Fibroblast of skin of scalp (primary cell): ENCODE results near the gene OAS1.
"Not testable (repeated sequence)": the region's sequence is repeated elsewhere in the genome, so short reads cannot be mapped to it uniquely, and the experiment has no call there.

Experiments
- DNase-seq: peaks from one replicate; pipeline ENCODE4 v3.0.0-alpha.2; 2013

Gene OAS1

GRCh38 chr12:112900298-112901145 lies 6.2 kb upstream of the OAS1 start:
- peak; percentile 40 for DNase-seq

- DNase-seq = no peak
Measured at GRCh38 chr12:112901271-112901670, 5.5 kb upstream of the OAS1 start.

GRCh38 chr12:112904571-112904970 lies 2.2 kb upstream of the OAS1 start:
- DNase-seq = peak; percentile 69

GRCh38 chr12:112905451-112906089 lies 1.2 kb upstream of the OAS1 start:
- no peak for DNase-seq

- no peak for DNase-seq
Measured at GRCh38 chr12:112907415-112908157, 824 bp downstream of the OAS1 start.

GRCh38 chr12:112908548-112908947 lies 1.8 kb downstream of the OAS1 start:
- DNase-seq = no peak

- DNase-seq = no peak
Measured at GRCh38 chr12:112909693-112910092, 2.9 kb downstream of the OAS1 start.

GRCh38 chr12:112913038-112913688 lies 6.4 kb downstream of the OAS1 start:
- no peak for DNase-seq

GRCh38 chr12:112913888-112914287 lies 7.1 kb downstream of the OAS1 start:
- not testable (repeated sequence) for DNase-seq

GRCh38 chr12:112916270-112916669 lies 9.5 kb downstream of the OAS1 start:
- DNase-seq = no peak

- DNase-seq = no peak
Measured at GRCh38 chr12:112919121-112919520, 12.4 kb downstream of the OAS1 start.

- DNase-seq = no peak
Measured at GRCh38 chr12:112924986-112925385, 18.2 kb downstream of the OAS1 start.

GRCh38 chr12:112926416-112927033 lies 19.8 kb downstream of the OAS1 start:
- not testable (repeated sequence) for DNase-seq

GRCh38 chr12:112927475-112927874 lies 20.7 kb downstream of the OAS1 start:
- DNase-seq = no peak

GRCh38 chr12:112927925-112928324 lies 21.2 kb downstream of the OAS1 start:
- DNase-seq = no peak

- DNase-seq = no peak
Measured at GRCh38 chr12:112928978-112929377, 22.2 kb downstream of the OAS1 start.

- DNase-seq = no peak
Measured at GRCh38 chr12:112929715-112930114, 23.0 kb downstream of the OAS1 start.

- DNase-seq = no peak
Measured at GRCh38 chr12:112930350-112930749, 23.6 kb downstream of the OAS1 start.

- DNase-seq = no peak
Measured at GRCh38 chr12:112932485-112933128, 25.8 kb downstream of the OAS1 start.

- no peak for DNase-seq
Measured at GRCh38 chr12:112933129-112933505, 26.4 kb downstream of the OAS1 start.

- DNase-seq = no peak
Measured at GRCh38 chr12:112936264-112936663, 29.5 kb downstream of the OAS1 start.

- no peak for DNase-seq
Measured at GRCh38 chr12:112936927-112937326, 30.2 kb downstream of the OAS1 start.
